ENCODE measurements around the gene RERE.

GRCh38 chr1:8406960-8407359 is 410.5 kb downstream of the RERE start:
- TF ChIP-seq ELF4 (IDR thresholded peaks at IDR 0.05) (no peak), SP1 (IDR thresholded peaks at IDR 0.05) (no peak), CTBP1 (IDR thresholded peaks at IDR 0.05; ENCODE audit: borderline replicate concordance) (no peak)
